HEK293 (cell line): ENCODE results near the gene CDC42.

ENCODE experiments used
- GLIS1 ChIP-seq: fragments of 450-650 bp; formaldehyde crosslinking; IDR thresholded peaks from 2 replicates; pipeline ENCODE4 v1.5.1; 2016; ENCODE audit warnings: missing biosample characterization, missing genetic modification characterization
- KLF16 ChIP-seq: fragments of 450-650 bp; formaldehyde crosslinking; IDR thresholded peaks from 2 replicates; pipeline ENCODE4 v1.5.1; 2017; ENCODE audit warnings: missing biosample characterization, missing genetic modification characterization
- KLF8 ChIP-seq: fragments of 450-650 bp; formaldehyde crosslinking; IDR thresholded peaks from 2 replicates; pipeline ENCODE4 v1.5.1; 2016; ENCODE audit warnings: missing biosample characterization, missing genetic modification characterization
- OVOL3 ChIP-seq: fragments of 450-650 bp; formaldehyde crosslinking; IDR thresholded peaks from 2 replicates; pipeline ENCODE4 v1.5.1; 2016; ENCODE audit warnings: missing biosample characterization, missing genetic modification characterization
- PRDM4 ChIP-seq: fragments of 450-650 bp; formaldehyde crosslinking; IDR thresholded peaks from 2 replicates; pipeline ENCODE4 v1.5.1; 2017; ENCODE audit warnings: missing biosample characterization, missing genetic modification characterization
- SCRT1 ChIP-seq: fragments of 450-650 bp; formaldehyde crosslinking; IDR thresholded peaks from 2 replicates; pipeline ENCODE4 v1.5.1; 2016; ENCODE audit warnings: missing biosample characterization, missing genetic modification characterization, borderline replicate concordance
- SCRT2 ChIP-seq: fragments of 450-650 bp; formaldehyde crosslinking; IDR thresholded peaks from 2 replicates; pipeline ENCODE4 v1.5.1; 2016; ENCODE audit warnings: missing biosample characterization, missing genetic modification characterization
- SP7 ChIP-seq: fragments of 450-650 bp; formaldehyde crosslinking; IDR thresholded peaks from 2 replicates; pipeline ENCODE4 v1.5.1; 2016; ENCODE audit warnings: missing biosample characterization, missing genetic modification characterization
- TCF7L2 ChIP-seq: IDR thresholded peaks from 2 replicates; pipeline ENCODE4 v1.6.1; 2011; ENCODE audit warnings: low read depth, mild to moderate bottlenecking, inconsistent platforms, low read length, moderate library complexity, borderline replicate concordance
- ZBTB1 ChIP-seq: fragments of 450-650 bp; formaldehyde crosslinking; IDR thresholded peaks from 2 replicates; pipeline ENCODE4 v1.5.1; 2016; ENCODE audit warnings: missing biosample characterization, missing genetic modification characterization
- ZBTB10 ChIP-seq: fragments of 450-650 bp; formaldehyde crosslinking; IDR thresholded peaks from 2 replicates; pipeline ENCODE4 v1.5.1; 2016; ENCODE audit warnings: missing biosample characterization, missing genetic modification characterization
- ZBTB26 ChIP-seq: fragments of 450-650 bp; formaldehyde crosslinking; optimal IDR thresholded peaks from 2 replicates; pipeline ENCODE3; 2016; ENCODE audit warnings: missing biosample characterization, mild to moderate bottlenecking, missing genetic modification characterization
- ZNF133 ChIP-seq: fragments of 450-650 bp; formaldehyde crosslinking; IDR thresholded peaks from 2 replicates; pipeline ENCODE4 v1.5.1; 2016; ENCODE audit warnings: missing biosample characterization, missing genetic modification characterization
- ZNF26 ChIP-seq: fragments of 450-650 bp; formaldehyde crosslinking; IDR thresholded peaks from 2 replicates; pipeline ENCODE4 v1.5.1; 2016; ENCODE audit warnings: missing biosample characterization, missing genetic modification characterization
- ZNF354C ChIP-seq: fragments of 450-650 bp; formaldehyde crosslinking; IDR thresholded peaks from 2 replicates; pipeline ENCODE4 v1.5.1; 2016; ENCODE audit warnings: missing biosample characterization, missing genetic modification characterization, low read depth, borderline replicate concordance
- ZNF48 ChIP-seq: fragments of 450-650 bp; formaldehyde crosslinking; IDR thresholded peaks from 2 replicates; pipeline ENCODE4 v1.5.1; 2016; ENCODE audit warnings: missing biosample characterization, missing genetic modification characterization
- ZNF510 ChIP-seq: fragments of 450-650 bp; formaldehyde crosslinking; IDR thresholded peaks from 2 replicates; pipeline ENCODE4 v1.5.1; 2018; ENCODE audit warnings: mild to moderate bottlenecking, missing genetic modification characterization, missing biosample characterization; ENCODE audit not compliant: insufficient replicate concordance
- ZNF555 ChIP-seq: fragments of 450-650 bp; formaldehyde crosslinking; conservative IDR thresholded peaks from 2 replicates; pipeline ENCODE4 v1.5.1; 2017; ENCODE audit warnings: missing biosample characterization, mild to moderate bottlenecking, missing genetic modification characterization, inconsistent platforms
- ZNF610 ChIP-seq: fragments of 450-650 bp; formaldehyde crosslinking; IDR thresholded peaks from 2 replicates; pipeline ENCODE4 v1.5.1; 2016; ENCODE audit warnings: missing biosample characterization, missing genetic modification characterization, borderline replicate concordance
- ZNF623 ChIP-seq: fragments of 450-650 bp; formaldehyde crosslinking; IDR thresholded peaks from 2 replicates; pipeline ENCODE4 v1.5.1; 2016; ENCODE audit warnings: missing biosample characterization, missing genetic modification characterization
- ZNF626 ChIP-seq: fragments of 450-650 bp; sonication (Bioruptor Pico); formaldehyde crosslinking; IDR thresholded peaks from 2 replicates; pipeline ENCODE4 v1.5.1; 2018; ENCODE audit warnings: missing biosample characterization, missing genetic modification characterization, inconsistent platforms
- ZNF629 ChIP-seq: fragments of 450-650 bp; formaldehyde crosslinking; IDR thresholded peaks from 2 replicates; pipeline ENCODE4 v1.5.1; 2017; ENCODE audit warnings: missing biosample characterization, missing genetic modification characterization
- ZNF658 ChIP-seq: fragments of 450-650 bp; formaldehyde crosslinking; IDR thresholded peaks from 2 replicates; pipeline ENCODE4; 2016; ENCODE audit warnings: missing biosample characterization, missing genetic modification characterization
- ZNF704 ChIP-seq: fragments of 450-650 bp; formaldehyde crosslinking; IDR thresholded peaks from 2 replicates; pipeline ENCODE4 v1.5.1; 2016; ENCODE audit warnings: missing biosample characterization, missing genetic modification characterization
- ZNF747 ChIP-seq: fragments of 450-650 bp; formaldehyde crosslinking; IDR thresholded peaks from 2 replicates; pipeline ENCODE4 v1.5.1; 2016; ENCODE audit warnings: missing biosample characterization, missing genetic modification characterization
- ZNF76 ChIP-seq: fragments of 450-650 bp; formaldehyde crosslinking; IDR thresholded peaks from 2 replicates; pipeline ENCODE4; 2016; ENCODE audit warnings: low read depth, missing biosample characterization, missing genetic modification characterization, borderline replicate concordance
- ZNF768 ChIP-seq: fragments of 450-650 bp; formaldehyde crosslinking; IDR thresholded peaks from 2 replicates; pipeline ENCODE4 v1.5.1; 2018; ENCODE audit warnings: missing biosample characterization, mild to moderate bottlenecking, missing genetic modification characterization
- ZNF791 ChIP-seq: fragments of 450-650 bp; formaldehyde crosslinking; IDR thresholded peaks from 2 replicates; pipeline ENCODE4 v1.5.1; 2016; ENCODE audit warnings: missing biosample characterization, missing genetic modification characterization
- ZSCAN4 ChIP-seq: fragments of 450-650 bp; formaldehyde crosslinking; IDR thresholded peaks from 2 replicates; pipeline ENCODE4 v1.5.1; 2017; ENCODE audit warnings: missing biosample characterization, missing genetic modification characterization
- ZXDB ChIP-seq: fragments of 450-650 bp; formaldehyde crosslinking; IDR thresholded peaks from 2 replicates; pipeline ENCODE4 v1.5.1; 2016; ENCODE audit warnings: missing biosample characterization, missing genetic modification characterization

Gene CDC42

GRCh38 chr1:22114083-22115012, 61.8 kb downstream of the CDC42 start (continued):
- TF ChIP-seq ZSCAN4 (tag by site-specific recombination), result no peak
- no peak for TF ChIP-seq SP7 (tag by site-specific recombination)
- TF ChIP-seq SCRT1 (tag by site-specific recombination), result no peak
- no peak for TF ChIP-seq ZNF48 (tag by site-specific recombination)
- no peak for TF ChIP-seq ZNF510 (tag by site-specific recombination)
- TF ChIP-seq ZNF629, result peak; percentile 91
- TF ChIP-seq SCRT2 (tag by site-specific recombination), result no peak
- TF ChIP-seq ZNF76 (tag by site-specific recombination), result no peak
- TF ChIP-seq ZBTB1, result no peak
- no peak for TF ChIP-seq OVOL3 (tag by site-specific recombination)
- TF ChIP-seq ZNF704 (tag by site-specific recombination), result peak; percentile 94
- no peak for TF ChIP-seq PRDM4 (tag by site-specific recombination)
- no peak for TF ChIP-seq ZNF133 (tag by site-specific recombination)
- TF ChIP-seq ZXDB (tag by site-specific recombination), result peak; percentile 54
- no peak for TF ChIP-seq ZNF768 (tag by site-specific recombination)
- TF ChIP-seq ZNF626 (tag by site-specific recombination), result no peak
- no peak for TF ChIP-seq ZNF555 (tag by site-specific recombination)
- 0 out of 2 replicates have a peak, but pooled peaks have one; percentile 39 for TF ChIP-seq ZBTB10
- no peak for TF ChIP-seq ZNF791
- TF ChIP-seq KLF8 (tag by site-specific recombination), result no peak
- no peak for TF ChIP-seq ZBTB26
- no peak for TF ChIP-seq ZNF747
- peak; percentile 71 for TF ChIP-seq KLF16 (tag by site-specific recombination)
- no peak for TF ChIP-seq ZNF623 (tag by site-specific recombination)
- TF ChIP-seq ZNF354C (tag by site-specific recombination), result no peak
- peak; percentile 62; the same call in 1 of the 2 replicates for TF ChIP-seq GLIS1 (tag by site-specific recombination)
- TF ChIP-seq TCF7L2, result no peak
- no peak for TF ChIP-seq ZNF26 (tag by site-specific recombination)
- no peak for TF ChIP-seq ZNF610
- no peak for TF ChIP-seq ZNF658
